Measurements from ENCODE around the gene PER2. TPM values are rescaled to one million over a fixed set of nuclear protein-coding genes. Genes with fewer than 3 reads are reported as not detected.
A peak's percentile ranks its signal among the peaks of the same experiment; 100 is the strongest.
"Not testable (repeated sequence)": the region's sequence is repeated elsewhere in the genome, so short reads cannot be mapped to it uniquely, and the experiment has no call there.

Gene PER2
- total RNA-seq, 1 donor from 2014 or later = 11.3 TPM

- Histone ChIP-seq H3K27me3 (ENCODE audit: control insufficient read depth, insufficient read depth, low read length) (no peaks in the 10 kb centered on the region), H3K4me3 (ENCODE audit: low read depth, low read length) (no peak overlapping the region), H3K36me3 (ENCODE audit: control insufficient read depth, insufficient read depth, low read length) (no peaks in the 10 kb centered on the region)
- TF ChIP-seq CTCF (IDR thresholded peaks at IDR 0.05; ENCODE audit: insufficient read depth, low read length, severe bottlenecking) = no peak
- FAIRE-seq (no peak), DNase-seq (ENCODE audit: low read depth) (no peak)
Measured at GRCh38 chr2:238314576-238314975, 26.2 kb upstream of the PER2 start.

GRCh38 chr2:238313991-238314350, 25.6 kb upstream of the PER2 start:
- Histone ChIP-seq H3K27me3 (ENCODE audit: control insufficient read depth, insufficient read depth, low read length) (no peaks in the 10 kb centered on the region), H3K4me3 (ENCODE audit: low read depth, low read length) (no peak overlapping the region), H3K36me3 (ENCODE audit: control insufficient read depth, insufficient read depth, low read length) (no peaks in the 10 kb centered on the region)
- FAIRE-seq (no peak), DNase-seq (ENCODE audit: low read depth) (no peak)
- TF ChIP-seq CTCF (IDR thresholded peaks at IDR 0.05; ENCODE audit: insufficient read depth, low read length, severe bottlenecking) = no peak

GRCh38 chr2:238313289-238313990, 25.0 kb upstream of the PER2 start:
- Histone ChIP-seq H3K36me3 (ENCODE audit: control insufficient read depth, insufficient read depth, low read length) (no peaks in the 10 kb centered on the region), H3K27me3 (ENCODE audit: control insufficient read depth, insufficient read depth, low read length) (no peaks in the 10 kb centered on the region), H3K4me3 (ENCODE audit: low read depth, low read length) (no peak overlapping the region)
- FAIRE-seq = no peak
- no peak for DNase-seq (ENCODE audit: low read depth)
- TF ChIP-seq CTCF (IDR thresholded peaks at IDR 0.05; ENCODE audit: insufficient read depth, low read length, severe bottlenecking) = no peak

GRCh38 chr2:238310721-238311120, 22.3 kb upstream of the PER2 start:
- DNase-seq (ENCODE audit: low read depth); H3K36me3 ChIP-seq (ENCODE audit: control insufficient read depth, insufficient read depth, low read length); FAIRE-seq; H3K4me3 ChIP-seq (ENCODE audit: low read depth, low read length); H3K27me3 ChIP-seq (ENCODE audit: control insufficient read depth, insufficient read depth, low read length): not testable (repeated sequence)

- H3K4me3 ChIP-seq (ENCODE audit: low read depth, low read length) = no peak overlapping the region
- DNase-seq (ENCODE audit: low read depth) = no peak
- H3K27me3 ChIP-seq (ENCODE audit: control insufficient read depth, insufficient read depth, low read length) = no peaks in the 10 kb centered on the region
- no peak for FAIRE-seq
- H3K36me3 ChIP-seq (ENCODE audit: control insufficient read depth, insufficient read depth, low read length) = no peaks in the 10 kb centered on the region
- peak; percentile 36 for TF ChIP-seq CTCF (IDR thresholded peaks at IDR 0.05; ENCODE audit: insufficient read depth, low read length, severe bottlenecking)
Measured at GRCh38 chr2:238308177-238308576, 19.8 kb upstream of the PER2 start.

GRCh38 chr2:238306672-238306998, 18.2 kb upstream of the PER2 start:
- TF ChIP-seq CTCF (IDR thresholded peaks at IDR 0.05; ENCODE audit: insufficient read depth, low read length, severe bottlenecking) = no peak
- DNase-seq (ENCODE audit: low read depth) = no peak
- no peaks in the 10 kb centered on the region for H3K27me3 ChIP-seq (ENCODE audit: control insufficient read depth, insufficient read depth, low read length)
- no peak overlapping the region for H3K4me3 ChIP-seq (ENCODE audit: low read depth, low read length)
- FAIRE-seq = no peak
- no peaks in the 10 kb centered on the region for H3K36me3 ChIP-seq (ENCODE audit: control insufficient read depth, insufficient read depth, low read length)

All from bronchial epithelial cell (primary cell).